A549 (cell line): ENCODE measurements around the gene NKX3-2. TPM values are rescaled to one million over a fixed set of nuclear protein-coding genes. Genes with fewer than 3 reads are reported as not detected.
A peak's percentile ranks its signal among the peaks of the same experiment; 100 is the strongest.

ENCODE experiments used
- ATAC-seq, 2 experiments: fragments of 200-7000 bp in 1 of 2; fragments of >200 bp in 1 of 2; cut with Nextera tagmentation in 1 of 2; cut with Tn5 transposase in 1 of 2; 3 replicates each; pipeline versions ENCODE4 v1.8.0 to v1.9.1; 2018 to 2020; ENCODE audit warnings: mild to moderate bottlenecking in 1 of 2, moderate library complexity in 1 of 2
- CTCF ChIA-PET: fragments of 300-600 bp; sonication (Branson Sonifier 250); formaldehyde crosslinking; extraction: SDS; loops from one replicate; lab custom pipeline; 2021; ENCODE audit warnings: antibody characterized with exemption, inconsistent platforms; lab: Yijun Ruan, JAX
- POLR2A ChIA-PET: fragments of 350-600 bp; formaldehyde crosslinking; extraction: SDS; loops from one replicate; lab custom pipeline; 2021; ENCODE audit warnings: antibody characterized with exemption, inconsistent platforms; lab: Yijun Ruan, JAX
- DNase-seq, 2 experiments: peaks; one replicate each; pipeline versions ENCODE4 v3.0.0 to v3.0.0-alpha.2; 2011 to 2016; ENCODE audit warnings: low read depth in 1 of 2, low spot score in 1 of 2
- FAIRE-seq: peaks from 2 replicates; lab custom pipeline; 2011; peaks lifted over from hg19 to GRCh38; lab: Jason Lieb, UNC
- H3K27ac ChIP-seq, 2 experiments: fragments of >200 bp; sonication (Bioruptor Twin); formaldehyde crosslinking; 3 replicates each; pipeline ENCODE4 v1.5.1; 2016 to 2017
- H3K4me1 ChIP-seq: fragments of >200 bp; sonication (Bioruptor Twin); formaldehyde crosslinking; 3 replicates; pipeline ENCODE4 v1.6.1; 2016
- H3K4me2 ChIP-seq: fragments of >200 bp; sonication (Bioruptor Twin); formaldehyde crosslinking; 3 replicates; pipeline ENCODE4 v1.6.1; 2016
- H3K4me3 ChIP-seq: fragments of >200 bp; sonication (Bioruptor Twin); formaldehyde crosslinking; 3 replicates; pipeline ENCODE4 v1.5.1; 2016
- H3K9me3 ChIP-seq: fragments of >200 bp; sonication (Bioruptor Twin); formaldehyde crosslinking; 3 replicates; pipeline ENCODE4 v1.6.1; 2016
- CHD2 ChIP-seq: fragments of 150-350 bp; IDR thresholded peaks from 2 replicates; pipeline ENCODE4 v1.6.1; 2014; ENCODE audit warnings: low read length; ENCODE audit not compliant: partially characterized antibody
- CHD4 ChIP-seq: fragments of 200-600 bp; sonication (generic); IDR thresholded peaks from 2 replicates; pipeline ENCODE4 v1.6.1; 2016; ENCODE audit warnings: antibody characterized with exemption, mild to moderate bottlenecking, borderline replicate concordance
- EHMT2 ChIP-seq: fragments of 200-600 bp; sonication (generic); IDR thresholded peaks from 2 replicates; pipeline ENCODE4 v1.6.1; 2016; ENCODE audit warnings: antibody characterized with exemption, low read depth, mild to moderate bottlenecking, moderate library complexity
- HDAC2 ChIP-seq: fragments of 200-600 bp; sonication (generic); IDR thresholded peaks from 2 replicates; pipeline ENCODE4 v1.6.1; 2016
- HOXA7 ChIP-seq: fragments of 250-450 bp; sonication (Bioruptor Pico); IDR thresholded peaks from 2 replicates; pipeline ENCODE4 v1.5.0; 2020; ENCODE audit warnings: mild to moderate bottlenecking, moderate library complexity
- JUNB ChIP-seq: fragments of >200 bp; sonication (Bioruptor Twin); formaldehyde crosslinking; IDR thresholded peaks from 2 replicates; pipeline ENCODE4 v1.6.1; 2016
- KDM5A ChIP-seq: fragments of 200-600 bp; sonication (generic); IDR thresholded peaks from 2 replicates; pipeline ENCODE4 v1.6.1; 2016; ENCODE audit warnings: antibody characterized with exemption, mild to moderate bottlenecking
- MAFK ChIP-seq: fragments of 450-650 bp; IDR thresholded peaks from 2 replicates; pipeline ENCODE4 v1.6.1; 2014; ENCODE audit not compliant: partially characterized antibody
- NPAS2 ChIP-seq: fragments of 250-450 bp; sonication (Bioruptor Pico); IDR thresholded peaks from 2 replicates; pipeline ENCODE4 v1.8.0; 2022; ENCODE audit warnings: mild to moderate bottlenecking, moderate library complexity, borderline replicate concordance
- POLR2AphosphoS2 ChIP-seq: conservative IDR thresholded peaks from 2 replicates; pipeline ENCODE4 v1.6.1; 2012; ENCODE audit warnings: low read length, improper control_type of control experiment, inconsistent platforms
- RAD21 ChIP-seq, 2 experiments: fragments of >200 bp in 1 of 2; sonication (Bioruptor Twin) in 1 of 2; formaldehyde crosslinking in 1 of 2; IDR thresholded peaks in 1 of 2; conservative IDR thresholded peaks in 1 of 2; 2 replicates in 1 of 2; 3 replicates in 1 of 2; pipeline ENCODE4 v1.6.1; 2012 to 2018; ENCODE audit warnings: inconsistent platforms in 1 of 2
- RNF2 ChIP-seq: fragments of 200-600 bp; sonication (generic); IDR thresholded peaks from 2 replicates; pipeline ENCODE4 v1.6.1; 2016; ENCODE audit warnings: low read depth, mild to moderate bottlenecking, antibody characterized with exemption, moderate library complexity, borderline replicate concordance
- ZSCAN20 ChIP-seq: fragments of 250-450 bp; sonication (Bioruptor Pico); IDR thresholded peaks from 2 replicates; pipeline ENCODE4 v1.8.0; 2022; ENCODE audit warnings: mild to moderate bottlenecking, moderate library complexity
- WGBS: methylation state at CpG from one replicate; pipeline ENCODE4 v1.1.6; 2017; ENCODE audit errors: missing lambda C conversion rate; 5-methylcytosine and 5-hydroxymethylcytosine counted together
- polyA plus RNA-seq, 4 experiments: library from polyadenylated mRNA; depleted of rRNA in 3 of 4; stranded (reverse); fragments of >200 nt; fragmentation: RNase III in 1 of 4; extraction: RNeasy Plus Mini Kit Qiagen cat#74134 plus additional on column Dnase treatment in 1 of 4; gene quantifications; 2 replicates in 3 of 4; 3 replicates in 1 of 4; pipeline ENCODE4 v1.2.3, GENCODE V29; 2011 to 2017
- TF ChIP-seq, protein P1 (sequence below): fragments of >200 bp; sonication (Bioruptor Twin); formaldehyde crosslinking; IDR thresholded peaks from 3 replicates; pipeline ENCODE4 v1.6.1; 2016
- TF ChIP-seq, protein P2 (sequence below): IDR thresholded peaks from 2 replicates; pipeline ENCODE4 v1.6.1; 2012
- TF ChIP-seq, protein P3 (sequence below): fragments of 450-650 bp; IDR thresholded peaks from 2 replicates; pipeline ENCODE4 v1.6.1; 2014; ENCODE audit warnings: antibody characterized with exemption
- TF ChIP-seq, protein P4 (sequence below): IDR thresholded peaks from 2 replicates; pipeline ENCODE4 v1.6.1; 2012
- TF ChIP-seq, protein P5 (sequence below): IDR thresholded peaks from 2 replicates; pipeline ENCODE4 v1.6.1; 2012; ENCODE audit warnings: low read depth, borderline replicate concordance

Gene NKX3-2
- polyA plus RNA-seq, 2 of the 4 experiments (the other 2 are of a cell fraction) = 0.06 to 0.44 TPM

DNA sequence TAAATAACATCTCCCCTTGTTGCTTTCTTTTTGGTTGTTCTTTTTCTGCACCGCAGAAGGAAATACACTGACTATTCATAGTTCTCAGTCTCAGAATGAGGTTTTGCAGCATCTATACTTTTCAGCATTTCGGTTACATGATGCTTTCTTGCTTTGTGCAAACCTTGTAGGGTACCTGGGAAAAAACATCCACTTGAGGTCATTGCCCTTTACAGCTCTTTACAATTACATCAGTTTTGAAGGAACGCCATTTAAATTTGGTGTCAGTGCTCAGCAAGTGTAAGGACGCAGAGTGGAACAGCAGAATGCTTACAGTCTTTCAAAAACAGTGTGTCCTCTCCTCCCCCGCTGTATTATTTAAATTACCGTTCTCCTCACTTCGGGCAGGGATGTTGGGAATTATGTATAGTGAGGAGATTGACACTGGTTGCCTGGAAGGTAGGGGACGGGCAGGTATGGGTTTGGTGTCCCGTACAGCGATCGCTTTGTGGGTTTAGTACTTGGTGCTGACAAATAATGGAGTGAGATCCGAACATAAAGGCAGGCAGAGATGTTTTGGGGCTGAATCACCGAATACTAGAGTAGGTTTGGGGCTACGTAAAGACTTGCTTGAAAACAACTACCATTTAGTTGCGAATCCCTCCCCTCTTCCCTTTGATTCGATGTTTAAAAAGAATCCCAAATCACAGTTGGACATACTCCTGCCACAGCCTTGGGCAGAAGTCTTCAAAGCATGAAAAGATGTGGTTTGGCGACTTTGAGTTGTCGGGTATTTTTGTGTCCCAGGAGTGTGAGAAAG lies 2.0 kb upstream of the NKX3-2 start:
- ATAC-seq = no peak
- FAIRE-seq = no peak
- H3K4me1 ChIP-seq = no peaks in the 10 kb centered on the region; the same call in 2 of the 3 replicates
- no peak overlapping the region for H3K27ac ChIP-seq
- ChIA-PET CTCF (interaction anchor here (2.3 kb wide), 2 partner anchors 694 to 701 kb away, joined by 5 to 9 read pairs; no protein-coding TSS in a partner anchor), POLR2A (no interaction called here)
- H3K4me3 ChIP-seq = no peak overlapping the region
- 0 out of 3 replicates have a peak, but pooled peaks cover 2% of the 10 kb centered on the region for H3K9me3 ChIP-seq
- DNase-seq = no peak
- TF ChIP-seq, protein P1, sequence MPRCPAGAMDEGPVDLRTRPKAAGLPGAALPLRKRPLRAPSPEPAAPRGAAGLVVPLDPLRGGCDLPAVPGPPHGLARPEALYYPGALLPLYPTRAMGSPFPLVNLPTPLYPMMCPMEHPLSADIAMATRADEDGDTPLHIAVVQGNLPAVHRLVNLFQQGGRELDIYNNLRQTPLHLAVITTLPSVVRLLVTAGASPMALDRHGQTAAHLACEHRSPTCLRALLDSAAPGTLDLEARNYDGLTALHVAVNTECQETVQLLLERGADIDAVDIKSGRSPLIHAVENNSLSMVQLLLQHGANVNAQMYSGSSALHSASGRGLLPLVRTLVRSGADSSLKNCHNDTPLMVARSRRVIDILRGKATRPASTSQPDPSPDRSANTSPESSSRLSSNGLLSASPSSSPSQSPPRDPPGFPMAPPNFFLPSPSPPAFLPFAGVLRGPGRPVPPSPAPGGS = no peak
- no peak for TF ChIP-seq MAFK
- no peak for TF ChIP-seq JUNB
- TF ChIP-seq EHMT2 = no peak
- TF ChIP-seq NPAS2 = no peak
- no peak for TF ChIP-seq HOXA7 (CRISPR knock-in tag)
- TF ChIP-seq ZSCAN20 (CRISPR knock-in tag) = no peak
- H3K4me2 ChIP-seq = 0 out of 3 replicates have a peak overlapping the region, but pooled peaks have one; percentile 26
- 62% methylated on average over 18 of the region's 18 CpGs for WGBS

DNA sequence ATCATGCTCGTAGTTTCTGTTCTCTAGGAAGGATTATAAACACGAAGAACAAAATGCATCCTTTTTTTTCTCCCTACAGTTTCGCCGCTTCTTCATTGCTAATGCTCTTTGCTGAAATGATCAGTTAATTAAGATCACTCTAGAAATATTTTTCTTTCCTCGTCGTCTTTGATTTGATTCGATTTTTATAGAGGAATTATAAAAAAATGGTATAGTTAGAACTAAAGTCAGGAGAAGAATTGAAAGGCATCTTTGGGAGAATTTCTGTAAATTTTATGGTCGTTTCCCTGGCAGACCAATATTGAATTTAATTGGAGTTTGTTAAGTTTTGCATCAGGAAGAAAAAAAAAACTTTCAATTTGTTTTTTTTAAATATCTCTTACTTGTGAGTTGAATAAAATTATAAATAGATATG lies 1.1 kb upstream of the NKX3-2 start:
- H3K4me2 ChIP-seq = peak overlapping the region; percentile 97
- CTCF ChIA-PET = no interaction called here
- no peak for TF ChIP-seq POLR2AphosphoS2
- TF ChIP-seq, protein P2, sequence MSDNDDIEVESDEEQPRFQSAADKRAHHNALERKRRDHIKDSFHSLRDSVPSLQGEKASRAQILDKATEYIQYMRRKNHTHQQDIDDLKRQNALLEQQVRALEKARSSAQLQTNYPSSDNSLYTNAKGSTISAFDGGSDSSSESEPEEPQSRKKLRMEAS = no peak
- 2% methylated on average over 8 of the region's 8 CpGs for WGBS
- POLR2A ChIA-PET = no interaction called here
- peak overlapping the region; percentile 10 to 23; a peak in 2 of 6 replicates for H3K27ac ChIP-seq
- ATAC-seq = no peak
- no peak for DNase-seq
- no peaks in the 10 kb centered on the region; the same call in 2 of the 3 replicates for H3K4me1 ChIP-seq
- no peak for FAIRE-seq
- H3K4me3 ChIP-seq = peak overlapping the region; percentile 74
- H3K9me3 ChIP-seq = no peaks in the 10 kb centered on the region

DNA sequence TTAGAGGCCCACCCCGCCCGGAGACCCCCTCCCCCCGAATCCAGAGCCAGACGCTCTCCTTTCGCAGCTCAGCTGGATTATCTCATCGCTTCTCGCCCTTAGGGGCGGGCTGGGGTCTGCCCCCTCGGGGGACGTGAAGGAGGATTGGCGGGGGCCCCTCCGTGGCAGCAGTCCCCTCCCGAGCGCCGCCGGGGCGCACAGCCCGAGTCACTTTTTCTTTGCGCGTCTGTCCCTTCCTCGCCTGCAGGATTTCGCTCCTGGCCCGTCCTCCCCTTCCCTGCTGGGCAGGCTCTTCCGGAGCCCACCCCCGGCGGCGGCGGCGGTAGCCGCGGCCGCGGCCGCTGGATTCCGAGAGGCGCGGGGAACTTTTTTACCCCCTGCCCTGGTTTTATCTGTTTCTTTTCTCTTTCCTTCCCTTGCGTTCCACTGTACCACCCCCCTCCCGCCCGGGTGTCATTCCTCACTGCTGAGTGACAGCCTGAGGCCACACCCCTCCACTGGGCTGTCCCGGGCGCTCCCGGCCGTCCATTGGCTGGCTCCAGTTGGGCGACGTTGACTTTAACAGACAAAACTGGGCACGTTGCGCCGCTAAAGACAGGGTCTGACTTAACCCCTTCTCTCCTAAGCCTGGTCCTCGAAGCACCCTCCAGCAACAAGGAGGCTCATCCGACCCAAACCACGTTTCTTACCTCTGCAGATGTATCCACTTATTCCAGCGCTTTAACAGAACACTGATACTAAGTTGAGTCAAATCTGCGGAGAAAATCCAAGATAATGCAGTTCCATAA lies 492 bp upstream of the NKX3-2 start:
- ChIA-PET POLR2A (no interaction called here), CTCF (interaction anchor here (0.5 to 1.7 kb wide), 2 partner anchors 312 to 692 kb away, joined by 3 to 8 read pairs; no protein-coding TSS in a partner anchor)
- 2% methylated on average over 24 of the region's 54 CpGs for WGBS
- Histone ChIP-seq H3K27ac (peak overlapping the region; percentile 45 to 83), H3K4me1 (no peaks in the 10 kb centered on the region; the same call in 2 of the 3 replicates), H3K4me3 (peak overlapping the region; percentile 74), H3K9me3 (no peaks in the 10 kb centered on the region), H3K4me2 (peak overlapping the region; percentile 97)
- DNase-seq = peak; percentile 73 to 90
- TF ChIP-seq CHD2 = no peak
- TF ChIP-seq, protein P3, sequence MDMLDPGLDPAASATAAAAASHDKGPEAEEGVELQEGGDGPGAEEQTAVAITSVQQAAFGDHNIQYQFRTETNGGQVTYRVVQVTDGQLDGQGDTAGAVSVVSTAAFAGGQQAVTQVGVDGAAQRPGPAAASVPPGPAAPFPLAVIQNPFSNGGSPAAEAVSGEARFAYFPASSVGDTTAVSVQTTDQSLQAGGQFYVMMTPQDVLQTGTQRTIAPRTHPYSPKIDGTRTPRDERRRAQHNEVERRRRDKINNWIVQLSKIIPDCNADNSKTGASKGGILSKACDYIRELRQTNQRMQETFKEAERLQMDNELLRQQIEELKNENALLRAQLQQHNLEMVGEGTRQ = no peak
- TF ChIP-seq, protein P2 = peak; percentile 94
- TF ChIP-seq HDAC2 = no peak
- no peak for TF ChIP-seq NPAS2
- TF ChIP-seq RNF2 = 0 out of 2 replicates have a peak, but pooled peaks have one; percentile 71
- TF ChIP-seq CHD4 = no peak
- TF ChIP-seq JUNB = no peak
- no peak for TF ChIP-seq RAD21 (conservative IDR thresholded peaks at IDR 0.05 in 1 of 2, IDR thresholded peaks at IDR 0.05 in 1 of 2)
- TF ChIP-seq, protein P4, sequence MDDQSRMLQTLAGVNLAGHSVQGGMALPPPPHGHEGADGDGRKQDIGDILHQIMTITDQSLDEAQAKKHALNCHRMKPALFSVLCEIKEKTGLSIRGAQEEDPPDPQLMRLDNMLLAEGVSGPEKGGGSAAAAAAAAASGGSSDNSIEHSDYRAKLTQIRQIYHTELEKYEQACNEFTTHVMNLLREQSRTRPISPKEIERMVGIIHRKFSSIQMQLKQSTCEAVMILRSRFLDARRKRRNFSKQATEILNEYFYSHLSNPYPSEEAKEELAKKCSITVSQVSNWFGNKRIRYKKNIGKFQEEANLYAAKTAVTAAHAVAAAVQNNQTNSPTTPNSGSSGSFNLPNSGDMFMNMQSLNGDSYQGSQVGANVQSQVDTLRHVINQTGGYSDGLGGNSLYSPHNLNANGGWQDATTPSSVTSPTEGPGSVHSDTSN = peak; percentile 81
- TF ChIP-seq, protein P5, sequence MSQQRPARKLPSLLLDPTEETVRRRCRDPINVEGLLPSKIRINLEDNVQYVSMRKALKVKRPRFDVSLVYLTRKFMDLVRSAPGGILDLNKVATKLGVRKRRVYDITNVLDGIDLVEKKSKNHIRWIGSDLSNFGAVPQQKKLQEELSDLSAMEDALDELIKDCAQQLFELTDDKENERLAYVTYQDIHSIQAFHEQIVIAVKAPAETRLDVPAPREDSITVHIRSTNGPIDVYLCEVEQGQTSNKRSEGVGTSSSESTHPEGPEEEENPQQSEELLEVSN = peak; percentile 84; the same call in 1 of the 2 replicates
- no peak for TF ChIP-seq KDM5A
- FAIRE-seq = no peak
- ATAC-seq = peak; percentile 90 to 93
